SK-N-SH treated with all-trans-retinoic acid at 6 μM for 48 hours (cell line): ENCODE data around the gene SYNJ2.

Experiments
- ATAC-seq: fragments of 200-7000 bp; cut with Tn5 transposase; 3 replicates; pipeline ENCODE4 v1.9.1; 2020; ENCODE audit warnings: mild to moderate bottlenecking, moderate library complexity
- ARNTL ChIP-seq: fragments of 450-650 bp; formaldehyde crosslinking; IDR thresholded peaks from 2 replicates; pipeline ENCODE4 v1.5.0; 2020; ENCODE audit warnings: low read depth, mild to moderate bottlenecking, moderate library complexity, borderline replicate concordance
- BACH2 ChIP-seq: fragments of 250-450 bp; sonication (Bioruptor Pico); IDR thresholded peaks from 2 replicates; pipeline ENCODE4 v1.9.0; 2021; ENCODE audit warnings: mild to moderate bottlenecking, borderline replicate concordance
- CREB5 ChIP-seq: fragments of 250-450 bp; sonication (Bioruptor Pico); IDR thresholded peaks from 2 replicates; pipeline ENCODE4 v1.5.1; 2020; ENCODE audit warnings: low read depth, mild to moderate bottlenecking, moderate library complexity
- ISL1 ChIP-seq: fragments of 250-450 bp; sonication (Bioruptor Pico); IDR thresholded peaks from 2 replicates; pipeline ENCODE4 v2.1.2; 2022; ENCODE audit warnings: mild to moderate bottlenecking, moderate library complexity
- OSR1 ChIP-seq: fragments of 250-450 bp; sonication (Bioruptor Pico); IDR thresholded peaks from 2 replicates; pipeline ENCODE4 v1.8.0; 2022; ENCODE audit warnings: moderate library complexity, mild to moderate bottlenecking, inconsistent platforms
- SNAI2 ChIP-seq: fragments of 250-450 bp; sonication (Bioruptor Pico); IDR thresholded peaks from 2 replicates; pipeline ENCODE4 v1.5.0; 2020; ENCODE audit warnings: mild to moderate bottlenecking, moderate library complexity
- TCF4 ChIP-seq: fragments of 250-450 bp; sonication (Bioruptor Pico); IDR thresholded peaks from 2 replicates; pipeline ENCODE4 v1.8.0; 2021; ENCODE audit warnings: mild to moderate bottlenecking, moderate library complexity, borderline replicate concordance
- TOX ChIP-seq: fragments of 250-450 bp; sonication (Bioruptor Pico); IDR thresholded peaks from 2 replicates; pipeline ENCODE4 v1.8.0; 2021; ENCODE audit warnings: mild to moderate bottlenecking, moderate library complexity, borderline replicate concordance
- TSHZ2 ChIP-seq: fragments of 250-450 bp; sonication (Bioruptor Pico); IDR thresholded peaks from 2 replicates; pipeline ENCODE4 v1.5.0; 2020; ENCODE audit warnings: mild to moderate bottlenecking, moderate library complexity
- ZC3H10 ChIP-seq: fragments of 250-450 bp; sonication (Bioruptor Pico); IDR thresholded peaks from 2 replicates; pipeline ENCODE4 v1.5.1; 2021; ENCODE audit warnings: mild to moderate bottlenecking, moderate library complexity
- ZFP3 ChIP-seq: fragments of 250-450 bp; sonication (Bioruptor Pico); IDR thresholded peaks from 2 replicates; pipeline ENCODE4 v1.5.0; 2020; ENCODE audit warnings: mild to moderate bottlenecking, moderate library complexity
- ZFP30 ChIP-seq: fragments of 450-650 bp; formaldehyde crosslinking; IDR thresholded peaks from 2 replicates; pipeline ENCODE4 v1.5.0; 2022; ENCODE audit warnings: mild to moderate bottlenecking, moderate library complexity
- ZNF565 ChIP-seq: fragments of 450-650 bp; formaldehyde crosslinking; conservative IDR thresholded peaks from 2 replicates; pipeline ENCODE4 v1.5.0; 2020; ENCODE audit warnings: low read depth, mild to moderate bottlenecking, moderate library complexity
- ZNF70 ChIP-seq: fragments of 450-650 bp; formaldehyde crosslinking; IDR thresholded peaks from 2 replicates; pipeline ENCODE4 v1.5.0; 2020; ENCODE audit warnings: mild to moderate bottlenecking, moderate library complexity
- ZNF8 ChIP-seq: fragments of 450-650 bp; formaldehyde crosslinking; IDR thresholded peaks from 2 replicates; pipeline ENCODE4 v1.5.0; 2020; ENCODE audit warnings: mild to moderate bottlenecking, moderate library complexity
- TF ChIP-seq, protein P1 (sequence below): fragments of 250-450 bp; sonication (Bioruptor Pico); IDR thresholded peaks from 2 replicates; pipeline ENCODE4 v1.5.1; 2021; ENCODE audit warnings: mild to moderate bottlenecking, moderate library complexity
- TF ChIP-seq, protein P2 (sequence below): fragments of 250-450 bp; sonication (Bioruptor Pico); IDR thresholded peaks from 2 replicates; pipeline ENCODE4 v1.8.0; 2020; ENCODE audit warnings: mild to moderate bottlenecking, moderate library complexity, borderline replicate concordance
- TF ChIP-seq, protein P3 (sequence below): fragments of 250-450 bp; sonication (Bioruptor Pico); IDR thresholded peaks from 2 replicates; pipeline ENCODE4 v1.8.0; 2021; ENCODE audit warnings: low read depth, mild to moderate bottlenecking, moderate library complexity, borderline replicate concordance

The SYNJ2 gene

GRCh38 chr6:158018041-158018771 lies 36.5 kb downstream of the SYNJ2 start:
- 0 out of 2 replicates have a peak, but pooled peaks have one; percentile 16 for TF ChIP-seq ZFP3 (CRISPR knock-in tag)
- TF ChIP-seq ZNF70 (CRISPR knock-in tag): no peak
- TF ChIP-seq, protein P1, sequence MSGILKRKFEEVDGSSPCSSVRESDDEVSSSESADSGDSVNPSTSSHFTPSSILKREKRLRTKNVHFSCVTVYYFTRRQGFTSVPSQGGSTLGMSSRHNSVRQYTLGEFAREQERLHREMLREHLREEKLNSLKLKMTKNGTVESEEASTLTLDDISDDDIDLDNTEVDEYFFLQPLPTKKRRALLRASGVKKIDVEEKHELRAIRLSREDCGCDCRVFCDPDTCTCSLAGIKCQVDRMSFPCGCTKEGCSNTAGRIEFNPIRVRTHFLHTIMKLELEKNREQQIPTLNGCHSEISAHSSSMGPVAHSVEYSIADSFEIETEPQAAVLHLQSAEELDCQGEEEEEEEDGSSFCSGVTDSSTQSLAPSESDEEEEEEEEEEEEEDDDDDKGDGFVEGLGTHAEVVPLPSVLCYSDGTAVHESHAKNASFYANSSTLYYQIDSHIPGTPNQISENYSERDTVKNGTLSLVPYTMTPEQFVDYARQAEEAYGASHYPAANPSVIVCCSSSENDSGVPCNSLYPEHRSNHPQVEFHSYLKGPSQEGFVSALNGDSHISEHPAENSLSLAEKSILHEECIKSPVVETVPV: no peak
- peak; percentile 24 for TF ChIP-seq ISL1
- TF ChIP-seq, all 23 proteins: peak for 2
- peak; percentile 40 for ATAC-seq

- TF ChIP-seq, protein P2, sequence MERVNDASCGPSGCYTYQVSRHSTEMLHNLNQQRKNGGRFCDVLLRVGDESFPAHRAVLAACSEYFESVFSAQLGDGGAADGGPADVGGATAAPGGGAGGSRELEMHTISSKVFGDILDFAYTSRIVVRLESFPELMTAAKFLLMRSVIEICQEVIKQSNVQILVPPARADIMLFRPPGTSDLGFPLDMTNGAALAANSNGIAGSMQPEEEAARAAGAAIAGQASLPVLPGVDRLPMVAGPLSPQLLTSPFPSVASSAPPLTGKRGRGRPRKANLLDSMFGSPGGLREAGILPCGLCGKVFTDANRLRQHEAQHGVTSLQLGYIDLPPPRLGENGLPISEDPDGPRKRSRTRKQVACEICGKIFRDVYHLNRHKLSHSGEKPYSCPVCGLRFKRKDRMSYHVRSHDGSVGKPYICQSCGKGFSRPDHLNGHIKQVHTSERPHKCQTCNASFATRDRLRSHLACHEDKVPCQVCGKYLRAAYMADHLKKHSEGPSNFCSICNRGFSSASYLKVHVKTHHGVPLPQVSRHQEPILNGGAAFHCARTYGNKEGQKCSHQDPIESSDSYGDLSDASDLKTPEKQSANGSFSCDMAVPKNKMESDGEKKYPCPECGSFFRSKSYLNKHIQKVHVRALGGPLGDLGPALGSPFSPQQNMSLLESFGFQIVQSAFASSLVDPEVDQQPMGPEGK (CRISPR knock-in tag): no peak
- TF ChIP-seq CREB5 (CRISPR knock-in tag): no peak
- no peak for TF ChIP-seq ZFP30 (CRISPR knock-in tag)
- TF ChIP-seq TOX (CRISPR knock-in tag): no peak
- no peak for TF ChIP-seq OSR1
- no peak for TF ChIP-seq ZNF565
- no peak for TF ChIP-seq ZNF8 (CRISPR knock-in tag)
- TF ChIP-seq TSHZ2 (CRISPR knock-in tag): no peak
- TF ChIP-seq SNAI2 (CRISPR knock-in tag): no peak
- TF ChIP-seq ZC3H10 (CRISPR knock-in tag): no peak
- no peak for TF ChIP-seq TCF4 (CRISPR knock-in tag)
- peak; percentile 72 for ATAC-seq
Measured at GRCh38 chr6:158018851-158019361, 37.2 kb downstream of the SYNJ2 start.

DNA sequence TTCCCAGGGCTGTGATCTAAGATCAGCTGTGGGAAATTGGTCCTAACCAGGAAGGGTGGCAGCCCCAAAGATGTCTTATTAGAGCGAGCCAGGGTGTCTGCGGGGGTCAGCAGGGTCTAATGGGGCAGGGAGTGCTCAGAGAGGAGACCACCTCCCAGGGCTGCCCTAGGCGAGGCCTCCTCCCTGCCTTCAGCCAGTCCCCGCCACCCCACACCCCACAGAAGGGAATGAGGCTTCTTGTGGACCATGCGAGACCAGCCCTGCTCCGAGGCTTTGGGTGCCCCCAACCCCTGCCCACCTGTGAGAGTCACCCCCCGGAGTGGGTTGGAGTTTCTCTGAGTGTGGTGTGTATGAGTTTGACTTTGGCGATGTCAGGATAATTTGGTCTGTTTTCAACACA lies 37.8 kb downstream of the SYNJ2 start:
- TF ChIP-seq CREB5 (CRISPR knock-in tag) (no peak), ZNF565 (no peak), TOX (CRISPR knock-in tag) (no peak), ARNTL (CRISPR knock-in tag) (no peak), ZFP3 (CRISPR knock-in tag) (no peak), BACH2 (CRISPR knock-in tag) (no peak), SNAI2 (CRISPR knock-in tag) (no peak)
- TF ChIP-seq, protein P3, sequence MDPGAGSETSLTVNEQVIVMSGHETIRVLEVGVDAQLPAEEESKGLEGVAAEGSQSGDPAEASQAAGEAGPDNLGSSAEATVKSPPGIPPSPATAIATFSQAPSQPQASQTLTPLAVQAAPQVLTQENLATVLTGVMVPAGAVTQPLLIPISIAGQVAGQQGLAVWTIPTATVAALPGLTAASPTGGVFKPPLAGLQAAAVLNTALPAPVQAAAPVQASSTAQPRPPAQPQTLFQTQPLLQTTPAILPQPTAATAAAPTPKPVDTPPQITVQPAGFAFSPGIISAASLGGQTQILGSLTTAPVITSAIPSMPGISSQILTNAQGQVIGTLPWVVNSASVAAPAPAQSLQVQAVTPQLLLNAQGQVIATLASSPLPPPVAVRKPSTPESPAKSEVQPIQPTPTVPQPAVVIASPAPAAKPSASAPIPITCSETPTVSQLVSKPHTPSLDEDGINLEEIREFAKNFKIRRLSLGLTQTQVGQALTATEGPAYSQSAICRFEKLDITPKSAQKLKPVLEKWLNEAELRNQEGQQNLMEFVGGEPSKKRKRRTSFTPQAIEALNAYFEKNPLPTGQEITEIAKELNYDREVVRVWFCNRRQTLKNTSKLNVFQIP: no peak
- TF ChIP-seq, all 23 proteins: peak for 0
- no peak; the same call in 2 of the 3 replicates for ATAC-seq
